Ovary (tissue), 9 donors: ENCODE measurements around the gene MICAL2. TPM values are rescaled to one million over a fixed set of nuclear protein-coding genes. Genes with fewer than 3 reads are reported as not detected.

Source experiments
- DNase-seq, 5 donors: peaks; one replicate each; pipeline ENCODE4 v3.0.0-alpha.2; 2019 to 2020
- H3K27ac ChIP-seq, 2 donors: fragments of 200-600 bp; one replicate each; pipeline versions ENCODE4 v1.5.1 to v1.8.0; 2019 to 2022
- H3K27me3 ChIP-seq: fragments of 200-600 bp; one replicate; pipeline ENCODE4 v1.8.0; 2022
- H3K36me3 ChIP-seq: fragments of 200-600 bp; sonication (generic); one replicate; pipeline ENCODE4 v1.5.1; 2019
- H3K4me1 ChIP-seq: one replicate; pipeline ENCODE4 v1.8.1; 2013; ENCODE audit warnings: mild to moderate bottlenecking, moderate library complexity; ENCODE audit not compliant: insufficient read depth
- H3K4me3 ChIP-seq: fragments of 200-600 bp; sonication (generic); one replicate; pipeline ENCODE4 v1.5.1; 2017
- H3K9me3 ChIP-seq, 2 donors: fragments of 200-600 bp in 1 of 2; sonication (generic) in 1 of 2; one replicate each; pipeline versions ENCODE4 v1.5.1 to v1.8.1; 2013 to 2019; ENCODE audit warnings: mild to moderate bottlenecking in 1 of 2, moderate library complexity in 1 of 2
- CTCF ChIP-seq, 3 donors: fragments of 450-650 bp in 2 of 3; fragments of 200-600 bp in 1 of 3; IDR thresholded peaks; one replicate each; pipeline versions ENCODE4 v1.5.1 to v1.8.0; 2016 to 2022; ENCODE audit warnings: antibody characterized with exemption in 3 of 3, mild to moderate bottlenecking in 1 of 3
- EP300 ChIP-seq: sonication (generic); formaldehyde crosslinking; IDR thresholded peaks from one replicate; pipeline ENCODE4 v1.6.1; 2017; ENCODE audit warnings: antibody characterized with exemption
- POLR2A ChIP-seq: fragments of 450-650 bp; IDR thresholded peaks from one replicate; pipeline ENCODE4 v1.6.1; 2017; ENCODE audit warnings: antibody characterized with exemption, mild to moderate bottlenecking, moderate library complexity
- WGBS, 3 donors: extraction: QIAGEN DNeasy Blood & Tissue Kit in 1 of 3; methylation state at CpG; one replicate each; pipeline versions ENCODE4 v1.1.5 to v1.1.7; 2013 to 2017; 5-methylcytosine and 5-hydroxymethylcytosine counted together
- intact Hi-C, 4 donors: fragments of 100-400 bp; cut with DNase I; formaldehyde crosslinking; loops; one replicate each; pipeline versions ENCODE4 v1.11.0 to v1.15.1; 2022 to 2023
- polyA plus RNA-seq, 2 donors: library from polyadenylated mRNA; stranded (reverse); fragments of 200-250 nt in 1 of 2; fragments of 350-450 nt in 1 of 2; fragmentation: Illumina TruSeq in 1 of 2; extraction: RNeasy Lipid Tissue Mini Kit (QIAGEN cat#74804) in 1 of 2; gene quantifications; one replicate each; pipeline ENCODE4 v1.2.3, GENCODE V29; 2013 to 2014
- total RNA-seq, 7 donors: library from RNA; depleted of rRNA in 2 of 7; stranded (reverse); fragments of >200 nt in 2 of 7; fragmentation: NEBNext Ultra II Directional in 3 of 7; extraction: Animal tissue kit (Norgen Biotek cat#: 25700) in 3 of 7; gene quantifications; one replicate each; pipeline versions ENCODE4 v1.1.0 to v1.2.4, GENCODE V29; 2016 to 2023
- donor health status: DM: no; HTN: no; CAD: no; lungs with moderate emphysema.
- donor health status: DM: no; HTN: no; CAD: no.
- donor health status: Bipolar disorder and iron deficiency.
- donor health status: DM: yes; HTN: yes; CAD: no.
- donor health status: DM: no; HTN: no; CAD: no.
- donor health status: DM: yes; HTN: yes; CAD: no.

Gene MICAL2
- total and polyA plus RNA-seq, 9 donors, result 10.7 to 73.6 (median 32.5) TPM

- Histone ChIP-seq H3K9me3 (no peaks in the 10 kb centered on the region), H3K4me1 (peaks cover 7% of the 10 kb centered on the region), H3K36me3 (no peaks in the 10 kb centered on the region), H3K27me3 (no peaks in the 10 kb centered on the region), H3K27ac (no peak overlapping the region), H3K4me3 (no peak overlapping the region)
- 87 to 91% (median 89%) methylated on average over 3 of the region's 3 CpGs for WGBS, 3 donors
- DNase-seq, result no peak
- intact Hi-C loops, result no loop called here
- TF ChIP-seq EP300 (no peak), CTCF (IDR thresholded peaks at IDR 0.05) (no peak), POLR2A (no peak)
Measured at GRCh38 chr11:12185106-12185690, 74.8 kb downstream of the MICAL2 start.

- Histone ChIP-seq H3K27ac (no peak overlapping the region), H3K27me3 (no peaks in the 10 kb centered on the region), H3K9me3 (no peaks in the 10 kb centered on the region), H3K4me3 (no peak overlapping the region), H3K4me1 (peaks cover 7% of the 10 kb centered on the region), H3K36me3 (no peaks in the 10 kb centered on the region)
- DNase-seq, result no peak
- TF ChIP-seq CTCF (IDR thresholded peaks at IDR 0.05) (no peak), POLR2A (no peak), EP300 (no peak)
- WGBS, 3 donors, result 15 to 47% (median 22%) methylated on average over 4 of the region's 4 CpGs
- intact Hi-C loops, result no loop called here
Measured at GRCh38 chr11:12185914-12186313, 75.5 kb downstream of the MICAL2 start.

GRCh38 chr11:12186701-12187100, 76.3 kb downstream of the MICAL2 start:
- 83 to 87% (median 87%) methylated on average over 5 of the region's 5 CpGs for WGBS, 3 donors
- Histone ChIP-seq H3K27me3 (no peaks in the 10 kb centered on the region), H3K36me3 (no peaks in the 10 kb centered on the region), H3K9me3 (no peaks in the 10 kb centered on the region), H3K27ac (no peak overlapping the region), H3K4me3 (no peak overlapping the region), H3K4me1 (peaks cover 7% of the 10 kb centered on the region)
- no peak for DNase-seq
- TF ChIP-seq POLR2A (no peak), CTCF (IDR thresholded peaks at IDR 0.05) (no peak), EP300 (no peak)
- intact Hi-C loops, result no loop called here

- intact Hi-C loops, result no loop called here
- H3K4me1 ChIP-seq, result peaks cover 7% of the 10 kb centered on the region
- H3K27me3 ChIP-seq, result no peaks in the 10 kb centered on the region
- H3K4me3 ChIP-seq, result no peak overlapping the region
- DNase-seq, result no peak
- TF ChIP-seq CTCF (IDR thresholded peaks at IDR 0.05) (no peak), EP300 (no peak), POLR2A (no peak)
- no peaks in the 10 kb centered on the region for H3K36me3 ChIP-seq
- no peak overlapping the region for H3K27ac ChIP-seq
- no peaks in the 10 kb centered on the region for H3K9me3 ChIP-seq
- WGBS, 3 donors, result 81 to 94% (median 92%) methylated on average over 8 of the region's 8 CpGs
Measured at GRCh38 chr11:12187399-12187798, 77.0 kb downstream of the MICAL2 start.
